ENCODE results near the gene USP22. TPM values are rescaled to one million over a fixed set of nuclear protein-coding genes. Genes with fewer than 3 reads are reported as not detected.
"Not testable (repeated sequence)": the region's sequence is repeated elsewhere in the genome, so short reads cannot be mapped to it uniquely, and the experiment has no call there.

The USP22 gene
- total RNA-seq, 2 donors from 2014 or later = 130 to 154 TPM

DNA sequence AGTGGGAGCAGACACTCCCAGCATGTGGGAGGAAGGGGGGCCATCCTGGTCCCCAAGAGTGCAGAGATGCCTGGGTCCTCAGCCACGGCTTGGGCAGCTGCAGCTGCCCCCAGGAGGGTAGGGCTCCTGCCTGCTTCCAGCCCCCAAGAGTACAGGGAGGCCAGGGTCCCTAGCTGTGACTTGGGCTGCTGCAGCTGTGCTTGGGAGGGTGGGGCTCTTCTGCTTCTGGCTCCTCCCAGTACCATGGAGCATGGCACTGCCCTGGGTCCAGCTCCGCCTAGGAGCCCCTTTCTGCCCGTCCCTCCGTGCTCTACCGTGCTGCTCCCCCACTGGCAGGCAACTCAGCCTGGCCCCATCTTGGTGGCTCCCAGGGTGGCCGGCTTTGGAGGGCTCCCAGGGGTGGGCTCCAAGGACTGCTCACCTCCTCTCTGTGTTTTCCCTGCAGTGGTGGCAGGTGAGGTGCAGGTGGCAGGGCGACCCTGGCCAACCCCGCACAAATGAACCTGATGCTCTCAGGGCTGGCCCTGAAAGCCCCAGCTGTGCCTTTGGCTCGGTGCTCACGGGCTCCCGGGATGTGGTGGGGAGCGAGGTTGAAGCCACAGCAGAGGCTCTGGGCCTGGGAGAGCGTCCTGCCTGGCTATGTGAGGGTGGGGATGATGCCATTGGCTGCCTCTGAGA lies 18.5 kb upstream of the USP22 start:
- no peak for ATAC-seq (ENCODE audit: insufficient number of reproducible peaks, low FRiP score, low read depth)
- H3K36me3 ChIP-seq = no peaks in the 10 kb centered on the region
- DNase-seq (ENCODE audit: low spot score) = no peak
- no peaks in the 10 kb centered on the region for H3K27me3 ChIP-seq (replicated peaks; ENCODE audit: insufficient read depth)
- no peak overlapping the region for H3K4me3 ChIP-seq
- TF ChIP-seq, protein P1, sequence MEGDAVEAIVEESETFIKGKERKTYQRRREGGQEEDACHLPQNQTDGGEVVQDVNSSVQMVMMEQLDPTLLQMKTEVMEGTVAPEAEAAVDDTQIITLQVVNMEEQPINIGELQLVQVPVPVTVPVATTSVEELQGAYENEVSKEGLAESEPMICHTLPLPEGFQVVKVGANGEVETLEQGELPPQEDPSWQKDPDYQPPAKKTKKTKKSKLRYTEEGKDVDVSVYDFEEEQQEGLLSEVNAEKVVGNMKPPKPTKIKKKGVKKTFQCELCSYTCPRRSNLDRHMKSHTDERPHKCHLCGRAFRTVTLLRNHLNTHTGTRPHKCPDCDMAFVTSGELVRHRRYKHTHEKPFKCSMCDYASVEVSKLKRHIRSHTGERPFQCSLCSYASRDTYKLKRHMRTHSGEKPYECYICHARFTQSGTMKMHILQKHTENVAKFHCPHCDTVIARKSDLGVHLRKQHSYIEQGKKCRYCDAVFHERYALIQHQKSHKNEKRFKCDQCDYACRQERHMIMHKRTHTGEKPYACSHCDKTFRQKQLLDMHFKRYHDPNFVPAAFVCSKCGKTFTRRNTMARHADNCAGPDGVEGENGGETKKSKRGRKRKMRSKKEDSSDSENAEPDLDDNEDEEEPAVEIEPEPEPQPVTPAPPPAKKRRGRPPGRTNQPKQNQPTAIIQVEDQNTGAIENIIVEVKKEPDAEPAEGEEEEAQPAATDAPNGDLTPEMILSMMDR (IDR thresholded peaks at IDR 0.05) = no peak
- no peaks in the 10 kb centered on the region for H3K9me3 ChIP-seq
- H3K27ac ChIP-seq = no peak overlapping the region
- H3K4me1 ChIP-seq (ENCODE audit: control insufficient read depth in 1 of 2, low read depth in 2 of 2) = no peaks in the 10 kb centered on the region

- H3K27ac ChIP-seq = no peak overlapping the region
- no peak for ATAC-seq (ENCODE audit: insufficient number of reproducible peaks, low FRiP score, low read depth)
- TF ChIP-seq, protein P1 (IDR thresholded peaks at IDR 0.05) = no peak
- no peak for DNase-seq (ENCODE audit: low spot score)
- H3K36me3 ChIP-seq = no peaks in the 10 kb centered on the region
- H3K9me3 ChIP-seq = no peaks in the 10 kb centered on the region
- no peak overlapping the region for H3K4me3 ChIP-seq
- H3K4me1 ChIP-seq (ENCODE audit: control insufficient read depth in 1 of 2, low read depth in 2 of 2) = no peaks in the 10 kb centered on the region
- no peaks in the 10 kb centered on the region for H3K27me3 ChIP-seq (replicated peaks; ENCODE audit: insufficient read depth)
Measured at GRCh38 chr17:21059761-21060160, 16.9 kb upstream of the USP22 start.

- TF ChIP-seq, protein P1 (IDR thresholded peaks at IDR 0.05) = no peak
- DNase-seq (ENCODE audit: low spot score) = no peak
- Histone ChIP-seq H3K27me3 (replicated peaks; ENCODE audit: insufficient read depth) (no peaks in the 10 kb centered on the region), H3K27ac (no peak overlapping the region), H3K4me3 (no peak overlapping the region), H3K9me3 (no peaks in the 10 kb centered on the region), H3K4me1 (ENCODE audit: control insufficient read depth in 1 of 2, low read depth in 2 of 2) (no peaks in the 10 kb centered on the region), H3K36me3 (no peaks in the 10 kb centered on the region)
- no peak for ATAC-seq (ENCODE audit: insufficient number of reproducible peaks, low FRiP score, low read depth)
Measured at GRCh38 chr17:21058098-21058893, 15.5 kb upstream of the USP22 start.

GRCh38 chr17:21053056-21053455 lies 10.2 kb upstream of the USP22 start:
- H3K9me3 ChIP-seq; DNase-seq (ENCODE audit: low spot score); H3K36me3 ChIP-seq; H3K27ac ChIP-seq; ATAC-seq (ENCODE audit: insufficient number of reproducible peaks, low FRiP score, low read depth); H3K4me1 ChIP-seq (ENCODE audit: control insufficient read depth in 1 of 2, low read depth in 2 of 2); H3K27me3 ChIP-seq (replicated peaks; ENCODE audit: insufficient read depth); H3K4me3 ChIP-seq: not testable (repeated sequence)

GRCh38 chr17:21049457-21049856 lies 6.6 kb upstream of the USP22 start:
- no peak overlapping the region for H3K27ac ChIP-seq
- no peaks in the 10 kb centered on the region for H3K4me1 ChIP-seq (ENCODE audit: control insufficient read depth in 1 of 2, low read depth in 2 of 2)
- H3K36me3 ChIP-seq = no peaks in the 10 kb centered on the region
- no peak for DNase-seq (ENCODE audit: low spot score)
- no peaks in the 10 kb centered on the region for H3K27me3 ChIP-seq (replicated peaks; ENCODE audit: insufficient read depth)
- no peak overlapping the region for H3K4me3 ChIP-seq
- no peak for ATAC-seq (ENCODE audit: insufficient number of reproducible peaks, low FRiP score, low read depth)
- no peaks in the 10 kb centered on the region for H3K9me3 ChIP-seq
- TF ChIP-seq, protein P1 (IDR thresholded peaks at IDR 0.05) = no peak
